HFFc6 (cell line): ENCODE measurements around the gene TRPV2. TPM values are rescaled to one million over a fixed set of nuclear protein-coding genes. Genes with fewer than 3 reads are reported as not detected.

Source experiments
- DNase-seq: peaks from one replicate; pipeline ENCODE4 v3.0.0-alpha.2; 2018
- H3K27ac Mint-ChIP-seq: 2 replicates; pipeline ENCODE4 v1.8.0; 2020; ENCODE audit warnings: mild to moderate bottlenecking, mixed read lengths
- H3K27me3 Mint-ChIP-seq: 2 replicates; pipeline ENCODE4 v1.8.0; 2021; ENCODE audit warnings: mild to moderate bottlenecking, moderate library complexity, mixed read lengths; ENCODE audit not compliant: insufficient read depth
- H3K36me3 Mint-ChIP-seq: 2 replicates; pipeline ENCODE4 v1.8.0; 2021; ENCODE audit warnings: low read depth, mixed read lengths
- H3K4me1 Mint-ChIP-seq: 2 replicates; pipeline ENCODE4 v1.8.0; 2020; ENCODE audit warnings: low read depth, mixed read lengths
- H3K4me3 Mint-ChIP-seq: 2 replicates; pipeline ENCODE4 v1.8.0; 2020; ENCODE audit warnings: mild to moderate bottlenecking, moderate library complexity, mixed read lengths
- H3K9me3 Mint-ChIP-seq: 2 replicates; pipeline ENCODE4 v1.8.0; 2020; ENCODE audit warnings: mild to moderate bottlenecking, mixed read lengths
- CTCF ChIP-seq: fragments of 200-600 bp; sonication (generic); IDR thresholded peaks from 2 replicates; pipeline ENCODE4 v1.5.0; 2021; ENCODE audit warnings: antibody characterized with exemption, mild to moderate bottlenecking
- total RNA-seq, 6 experiments: library from RNA; stranded (reverse); fragmentation: NEBNext Ultra II Directional; extraction: Animal tissue kit (Norgen Biotek cat#: 25700); gene quantifications; 2 replicates in 1 of 6; 3 replicates in 5 of 6; pipeline ENCODE4 v1.2.3, GENCODE V29; 2021

Gene TRPV2
- total RNA-seq, 6 experiments from 2014 or later, result 2.9 to 19.5 (median 18.1) TPM

DNA sequence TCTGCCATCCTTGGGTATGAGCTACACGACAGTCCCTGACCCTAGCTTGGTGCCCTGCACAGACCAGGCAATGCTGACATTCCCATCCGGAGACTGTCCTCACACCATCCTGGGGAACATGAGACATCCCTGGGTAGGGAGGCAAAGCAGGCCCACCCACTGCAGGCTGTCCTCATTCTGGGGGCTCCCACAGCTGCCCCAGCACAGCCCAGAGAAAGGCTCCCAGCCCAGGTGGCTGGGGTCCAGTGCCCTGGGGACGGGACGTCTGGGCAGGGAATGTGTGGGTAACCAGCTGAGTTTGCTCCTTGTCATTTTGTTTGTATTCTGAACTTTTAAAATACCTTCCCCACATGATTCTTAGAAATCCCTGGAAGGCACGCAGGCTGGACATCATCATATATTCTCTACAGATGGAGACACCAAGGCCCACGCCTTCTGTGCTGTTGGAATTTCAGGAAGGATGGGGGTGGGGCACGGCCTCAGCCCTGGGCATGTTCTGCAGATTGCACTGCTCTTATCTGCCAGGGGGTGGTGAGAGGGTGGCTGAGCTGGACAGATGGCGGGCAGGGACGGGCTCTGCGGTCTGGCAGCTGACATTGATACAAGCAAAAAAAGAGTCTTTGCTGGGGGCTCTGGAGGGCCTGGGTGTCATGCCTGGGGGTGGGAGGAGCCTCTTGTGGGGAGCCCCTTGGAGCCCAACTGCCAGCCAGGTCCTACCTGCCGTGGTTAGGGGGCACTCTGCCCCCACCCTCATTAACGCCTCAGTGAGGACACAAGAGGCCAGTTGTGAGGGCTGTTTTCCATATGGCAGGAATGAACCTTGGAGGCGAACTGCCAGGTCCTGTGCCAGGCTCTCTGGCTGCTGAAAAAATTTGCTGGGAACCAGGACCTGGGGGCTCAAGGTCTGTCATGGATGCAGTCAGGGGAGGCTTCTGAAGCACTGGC, 48.3 kb downstream of the TRPV2 start:
- Mint-ChIP-seq H3K4me1 (peaks cover 18% of the 10 kb centered on the region), H3K27ac (no peak overlapping the region), H3K27me3 (peaks cover 6% of the 10 kb centered on the region; the same call in 1 of the 2 replicates), H3K4me3 (no peak overlapping the region), H3K9me3 (no peaks in the 10 kb centered on the region), H3K36me3 (no peaks in the 10 kb centered on the region)
- TF ChIP-seq CTCF, result peak; percentile 66
- DNase-seq, result peak; percentile 63

- Mint-ChIP-seq H3K4me1 (peaks cover 18% of the 10 kb centered on the region), H3K27me3 (peaks cover 9% of the 10 kb centered on the region; the same call in 1 of the 2 replicates), H3K27ac (no peak overlapping the region), H3K9me3 (no peaks in the 10 kb centered on the region), H3K36me3 (no peaks in the 10 kb centered on the region), H3K4me3 (no peak overlapping the region)
- no peak for TF ChIP-seq CTCF
- DNase-seq, result no peak
Measured at GRCh38 chr17:16464303-16465051, 49.1 kb downstream of the TRPV2 start.

- TF ChIP-seq CTCF, result no peak
- peaks cover 15% of the 10 kb centered on the region for H3K4me1 Mint-ChIP-seq
- H3K36me3 Mint-ChIP-seq, result no peaks in the 10 kb centered on the region
- H3K9me3 Mint-ChIP-seq, result no peaks in the 10 kb centered on the region
- H3K27me3 Mint-ChIP-seq, result peaks cover 9% of the 10 kb centered on the region; the same call in 1 of the 2 replicates
- no peak for DNase-seq
- no peak overlapping the region for H3K27ac Mint-ChIP-seq
- no peak overlapping the region for H3K4me3 Mint-ChIP-seq
Measured at GRCh38 chr17:16465052-16465312, 49.6 kb downstream of the TRPV2 start.

- Mint-ChIP-seq H3K4me1 (peaks cover 13% of the 10 kb centered on the region), H3K27me3 (peaks cover 9% of the 10 kb centered on the region; the same call in 1 of the 2 replicates), H3K36me3 (no peaks in the 10 kb centered on the region), H3K27ac (no peak overlapping the region), H3K9me3 (no peaks in the 10 kb centered on the region), H3K4me3 (no peak overlapping the region)
- DNase-seq, result no peak
- no peak for TF ChIP-seq CTCF
Measured at GRCh38 chr17:16465861-16466338, 50.5 kb downstream of the TRPV2 start.

DNA sequence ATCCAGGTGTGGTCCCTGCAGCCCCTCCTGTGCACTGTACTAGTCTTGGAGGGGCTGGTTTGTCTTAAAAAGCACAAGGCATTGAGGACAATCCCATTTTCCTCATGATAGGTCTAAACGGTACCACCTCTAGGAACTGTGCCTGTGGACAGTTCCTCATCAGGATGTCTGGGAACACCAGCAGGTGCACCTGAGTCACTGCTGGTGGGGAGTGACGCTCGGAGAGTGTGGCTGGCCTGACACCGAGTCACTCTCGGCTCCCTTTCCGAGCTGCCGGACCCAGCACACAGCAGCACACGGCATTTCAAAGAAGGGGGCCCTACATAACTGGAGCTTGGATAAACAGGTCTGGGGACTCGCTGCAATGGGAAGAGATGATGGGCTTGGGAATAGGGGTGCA, 51.0 kb downstream of the TRPV2 start:
- no peaks in the 10 kb centered on the region for H3K36me3 Mint-ChIP-seq
- H3K9me3 Mint-ChIP-seq, result no peaks in the 10 kb centered on the region
- no peak for DNase-seq
- peaks cover 13% of the 10 kb centered on the region for H3K4me1 Mint-ChIP-seq
- no peak overlapping the region for H3K27ac Mint-ChIP-seq
- TF ChIP-seq CTCF, result no peak
- H3K4me3 Mint-ChIP-seq, result no peak overlapping the region
- peaks cover 9% of the 10 kb centered on the region; the same call in 1 of the 2 replicates for H3K27me3 Mint-ChIP-seq
